H1 (cell line): ENCODE data around the gene RIMBP2. TPM values are rescaled to one million over a fixed set of nuclear protein-coding genes. Genes with fewer than 3 reads are reported as not detected.

ENCODE experiments used
- CTCF ChIA-PET: fragments of 300-600 bp; sonication (Branson Sonifier 250); formaldehyde crosslinking; loops from one replicate; lab custom pipeline; 2021; ENCODE audit not compliant: partially characterized antibody; lab: Charles Lee
- POLR2A ChIA-PET: fragments of 300-600 bp; sonication (Branson Sonifier 250); formaldehyde crosslinking; loops from one replicate; lab custom pipeline; 2021; ENCODE audit warnings: inconsistent platforms; ENCODE audit not compliant: partially characterized antibody; lab: Charles Lee
- DNase-seq, 2 experiments: peaks; one replicate each; pipeline versions ENCODE4 v3.0.0 to v3.0.0-alpha.2; 2010 to 2022; ENCODE audit warnings: low spot score in 2 of 2, low read depth in 1 of 2, mixed read lengths in 1 of 2
- FAIRE-seq: peaks from 2 replicates; lab custom pipeline; 2011; peaks lifted over from hg19 to GRCh38; lab: Jason Lieb, UNC
- H2AFZ ChIP-seq: 2 replicates; pipeline ENCODE4 v1.8.1; 2012; ENCODE audit warnings: low read length, inconsistent platforms
- H2AK5ac ChIP-seq: 2 replicates; pipeline ENCODE4 v1.6.1; 2013; ENCODE audit warnings: low read depth, low read length
- H2BK120ac ChIP-seq: replicated peaks from 2 replicates; pipeline ENCODE3; 2013; ENCODE audit warnings: low read depth, low read length, inconsistent platforms
- H2BK12ac ChIP-seq: 2 replicates; pipeline ENCODE4 v1.6.1; 2013; ENCODE audit warnings: low read depth, low read length
- H2BK15ac ChIP-seq: 2 replicates; pipeline ENCODE4 v1.6.1; 2013; ENCODE audit warnings: low read length
- H2BK20ac ChIP-seq: 2 replicates; pipeline ENCODE4 v1.6.1; 2013; ENCODE audit warnings: low read length
- H2BK5ac ChIP-seq: 2 replicates; pipeline ENCODE4 v1.6.1; 2013; ENCODE audit warnings: low read depth, low read length
- H3K14ac ChIP-seq: 2 replicates; pipeline ENCODE4 v1.6.1; 2013; ENCODE audit warnings: inconsistent platforms; ENCODE audit not compliant: insufficient read length
- H3K18ac ChIP-seq: 2 replicates; pipeline ENCODE4 v1.6.1; 2013; ENCODE audit warnings: low read length; ENCODE audit errors: extremely low read depth
- H3K23ac ChIP-seq: 2 replicates; pipeline ENCODE4 v1.6.1; 2013; ENCODE audit warnings: inconsistent platforms; ENCODE audit not compliant: insufficient read length
- H3K23me2 ChIP-seq: 2 replicates; pipeline ENCODE4 v1.6.1; 2013; ENCODE audit warnings: low read depth, low read length
- H3K27ac ChIP-seq: 2 replicates; pipeline ENCODE4 v1.6.1; 2011; ENCODE audit warnings: low read depth, low read length, inconsistent platforms
- H3K27me3 ChIP-seq, 4 experiments: replicated peaks in 1 of 4; 1 replicate in 1 of 4; 2 replicates in 3 of 4; pipeline versions ENCODE4 v1.6.1 to v1.8.1; 2011 to 2013; ENCODE audit warnings: low read length in 3 of 4, mild to moderate bottlenecking in 3 of 4, inconsistent platforms in 2 of 4, mixed read lengths in 2 of 4, moderate library complexity in 1 of 4; ENCODE audit not compliant: control insufficient read depth in 3 of 4, insufficient read depth in 3 of 4; ENCODE audit errors: extremely low read depth in 1 of 4
- H3K36me3 ChIP-seq, 4 experiments: 2 replicates each; pipeline versions ENCODE4 v1.6.1 to v1.8.1; 2011 to 2013; ENCODE audit warnings: mild to moderate bottlenecking in 4 of 4, low read length in 3 of 4, moderate library complexity in 2 of 4, control low read depth in 1 of 4, inconsistent platforms in 1 of 4; ENCODE audit not compliant: insufficient read depth in 4 of 4, control insufficient read depth in 2 of 4
- H3K4ac ChIP-seq: replicated peaks from 2 replicates; pipeline ENCODE3; 2013; ENCODE audit warnings: low read length, low read depth, mixed read lengths, inconsistent platforms; ENCODE audit not compliant: insufficient read length
- H3K4me1 ChIP-seq, 4 experiments: replicated peaks in 1 of 4; 1 replicate in 1 of 4; 2 replicates in 3 of 4; pipeline versions ENCODE4 v1.6.1 to v1.8.1; 2011 to 2013; ENCODE audit warnings: low read length in 3 of 4, inconsistent platforms in 2 of 4, mixed read lengths in 1 of 4; ENCODE audit not compliant: insufficient read depth in 4 of 4, control insufficient read depth in 3 of 4
- H3K4me2 ChIP-seq, 2 experiments: 2 replicates each; pipeline versions ENCODE4 v1.6.1 to v1.8.1; 2011 to 2013; ENCODE audit warnings: low read depth in 2 of 2, low read length in 2 of 2, control low read depth in 1 of 2, inconsistent platforms in 1 of 2, mild to moderate bottlenecking in 1 of 2; ENCODE audit not compliant: insufficient read depth in 1 of 2
- H3K4me3 ChIP-seq, 4 experiments: fragments of 200-600, 300-600 bp in 1 of 4; sonication (generic), shearing (Covaris generic), sonication (Bioruptor Twin) in 1 of 4; 2 replicates each; pipeline versions ENCODE4 v1.5.1 to v1.8.1; 2011 to 2016; ENCODE audit warnings: low read length in 4 of 4, low read depth in 3 of 4, control low read depth in 2 of 4, inconsistent platforms in 2 of 4, mild to moderate bottlenecking in 2 of 4, mixed read lengths in 1 of 4, moderate library complexity in 1 of 4; ENCODE audit not compliant: insufficient read depth in 2 of 4; ENCODE audit errors: extremely low read depth in 1 of 4
- H3K56ac ChIP-seq: replicated peaks from 2 replicates; pipeline ENCODE3; 2013; ENCODE audit warnings: low read depth, mild to moderate bottlenecking, mixed read lengths, low read length, inconsistent platforms; ENCODE audit not compliant: insufficient read length
- H3K79me1 ChIP-seq: 2 replicates; pipeline ENCODE4 v1.6.1; 2013; ENCODE audit warnings: low read depth, low read length, control low read depth
- H3K79me2 ChIP-seq, 2 experiments: 2 replicates each; pipeline versions ENCODE4 v1.6.1 to v1.8.1; 2012 to 2013; ENCODE audit warnings: low read length in 2 of 2, mild to moderate bottlenecking in 2 of 2, inconsistent platforms in 1 of 2; ENCODE audit not compliant: insufficient read depth in 2 of 2, control insufficient read depth in 1 of 2
- H3K9ac ChIP-seq, 4 experiments: replicated peaks in 1 of 4; 1 replicate in 1 of 4; 2 replicates in 3 of 4; pipeline versions ENCODE4 v1.6.1 to v1.8.1; 2011 to 2013; ENCODE audit warnings: low read depth in 3 of 4, low read length in 3 of 4, control low read depth in 2 of 4, mild to moderate bottlenecking in 2 of 4, moderate library complexity in 2 of 4, inconsistent platforms in 1 of 4; ENCODE audit errors: extremely low read depth in 1 of 4
- H3K9me3 ChIP-seq, 2 experiments: 2 replicates each; pipeline versions ENCODE4 v1.6.1 to v1.8.1; 2012 to 2013; ENCODE audit warnings: mild to moderate bottlenecking in 2 of 2, moderate library complexity in 2 of 2, control low read depth in 1 of 2, inconsistent platforms in 1 of 2, low read depth in 1 of 2, low read length in 1 of 2, mixed read lengths in 1 of 2; ENCODE audit not compliant: insufficient read depth in 2 of 2
- H4K20me1 ChIP-seq, 2 experiments: replicated peaks in 1 of 2; 2 replicates each; pipeline versions ENCODE3 to v1.8.1; 2011 to 2013; ENCODE audit warnings: inconsistent platforms in 2 of 2, low read length in 2 of 2, mild to moderate bottlenecking in 1 of 2; ENCODE audit not compliant: insufficient read depth in 2 of 2, control insufficient read depth in 1 of 2
- H4K5ac ChIP-seq: 2 replicates; pipeline ENCODE4 v1.6.1; 2013; ENCODE audit warnings: low read length, low read depth, mixed read lengths, inconsistent platforms; ENCODE audit not compliant: insufficient read length
- H4K8ac ChIP-seq: 2 replicates; pipeline ENCODE4 v1.8.0; 2013; ENCODE audit warnings: mild to moderate bottlenecking, moderate library complexity, low read length, inconsistent platforms; ENCODE audit not compliant: insufficient read depth; ENCODE audit errors: extremely low read depth
- H4K91ac ChIP-seq: replicated peaks from 2 replicates; pipeline ENCODE3; 2013; ENCODE audit warnings: low read length, mixed read lengths, inconsistent platforms; ENCODE audit not compliant: insufficient read length
- BACH1 ChIP-seq: IDR thresholded peaks from 2 replicates; pipeline ENCODE4 v1.6.1; 2012; ENCODE audit warnings: low read length, improper control_type of control experiment
- CBX5 ChIP-seq: fragments of 300-800, 300-1000 bp; sonication (generic); IDR thresholded peaks from 2 replicates; pipeline ENCODE4 v1.7.1; 2016; ENCODE audit warnings: antibody characterized with exemption, low read length, low read depth
- CBX8 ChIP-seq: fragments of 300-800, 300-1000 bp; sonication (generic); IDR thresholded peaks from 2 replicates; pipeline ENCODE4 v1.7.1; 2016; ENCODE audit warnings: low read depth, low read length, borderline replicate concordance
- CEBPB ChIP-seq: IDR thresholded peaks from 2 replicates; pipeline ENCODE4 v1.6.1; 2012; ENCODE audit warnings: low read depth, low read length
- KDM5A ChIP-seq: fragments of 200-600 bp; IDR thresholded peaks from 2 replicates; pipeline ENCODE4 v1.7.1; 2012; ENCODE audit warnings: mild to moderate bottlenecking, low read length, inconsistent platforms, mixed read lengths
- NRF1 ChIP-seq: IDR thresholded peaks from 2 replicates; pipeline ENCODE4 v1.6.1; 2011; ENCODE audit warnings: mild to moderate bottlenecking, low read depth, low read length, improper control_type of control experiment
- RNF2 ChIP-seq: fragments of 200-900, 300-1000 bp; sonication (generic); IDR thresholded peaks from 2 replicates; pipeline ENCODE4 v1.7.1; 2016; ENCODE audit warnings: borderline replicate concordance, low read depth, mild to moderate bottlenecking, antibody characterized with exemption, low read length; ENCODE audit not compliant: poor library complexity, severe bottlenecking; ENCODE audit errors: missing control alignments
- TCF12 ChIP-seq: IDR thresholded peaks from 2 replicates; pipeline ENCODE4 v1.6.1; 2011; ENCODE audit warnings: low read depth, mild to moderate bottlenecking, low read length
- TEAD4 ChIP-seq: IDR thresholded peaks from 2 replicates; pipeline ENCODE4 v1.6.1; 2012; ENCODE audit warnings: low read depth, low read length, inconsistent platforms, mixed read lengths
- WGBS, 2 experiments: shearing (Covaris generic) in 1 of 2; methylation state at CpG; one replicate each; pipeline versions ENCODE4 v1.1.6 to v1.1.7; 2013 to 2015; ENCODE audit warnings: low lambda C conversion rate in 2 of 2, mixed read lengths in 2 of 2, inconsistent platforms in 1 of 2, low coverage in 1 of 2, missing lambda C conversion rate in 1 of 2; ENCODE audit not compliant: insufficient replicate concordance in 2 of 2, insufficient coverage in 1 of 2, insufficient read length in 1 of 2; ENCODE audit errors: extremely low coverage in 1 of 2, missing lambda C conversion rate in 1 of 2; 5-methylcytosine and 5-hydroxymethylcytosine counted together
- polyA plus RNA-seq, 7 experiments: library from polyadenylated mRNA; depleted of rRNA in 3 of 7; stranded (reverse) in 5 of 7; unstranded in 2 of 7; fragments of >200 nt in 5 of 7; fragments of 200-250 nt in 2 of 7; gene quantifications; 1 replicate in 5 of 7; 2 replicates in 1 of 7; 4 replicates in 1 of 7; pipeline versions ENCODE4 v1.2.1 to v1.2.3, GENCODE V29; 2011 to 2013; ENCODE audit warnings: missing spikeins in 2 of 7, mixed read lengths in 2 of 7
- total RNA-seq: library from RNA; stranded (reverse); fragmentation: NEBNext Ultra II Directional; extraction: Animal tissue kit (Norgen Biotek cat#: 25700); gene quantifications from 2 replicates; pipeline ENCODE4 v1.2.1, GENCODE V29; 2021
- TF ChIP-seq, protein P1 (sequence below): IDR thresholded peaks from 2 replicates; pipeline ENCODE4 v1.6.1; 2012; ENCODE audit warnings: inconsistent platforms
- TF ChIP-seq, protein P2 (sequence below), 3 experiments: IDR thresholded peaks; 1 replicate in 2 of 3; 2 replicates in 1 of 3; pipeline versions ENCODE4 v1.5.1 to v1.6.1; 2011; ENCODE audit warnings: low read length in 3 of 3, mild to moderate bottlenecking in 3 of 3, inconsistent platforms in 2 of 3, low read depth in 1 of 3, moderate library complexity in 1 of 3; ENCODE audit not compliant: insufficient read depth in 1 of 3; ENCODE audit errors: control extremely low read depth in 1 of 3

RIMBP2 gene
- total and polyA plus RNA-seq, 2 of the 8 experiments (the other 6 are each of a cell fraction or from before 2014, with no cell fraction given) = 0.18 to 0.65 TPM

DNA sequence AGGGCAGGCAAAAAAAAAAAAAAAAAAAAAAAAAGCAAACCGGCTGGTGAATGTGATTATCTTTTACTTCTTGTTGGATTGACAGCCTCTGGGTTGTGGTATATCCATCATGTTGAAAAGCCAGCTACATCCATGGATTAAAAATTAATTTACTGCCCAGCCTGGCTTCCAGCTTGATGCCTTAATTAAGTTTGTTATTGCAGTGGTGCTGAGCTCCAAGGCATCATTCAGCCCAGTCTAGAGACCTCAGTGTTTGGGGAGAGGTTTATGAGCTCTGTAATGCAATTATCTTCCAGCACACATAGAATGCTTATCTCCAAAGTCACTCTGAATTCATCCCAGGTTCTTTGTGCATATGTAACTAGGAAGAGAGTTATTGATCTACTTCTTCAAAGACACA is 114.8 kb downstream of the RIMBP2 start:
- TF ChIP-seq TCF12 (no peak), NRF1 (no peak), KDM5A (no peak), RNF2 (no peak), TEAD4 (no peak), CBX5 (no peak), CBX8 (no peak), CEBPB (no peak), BACH1 (no peak)
- TF ChIP-seq, protein P1, sequence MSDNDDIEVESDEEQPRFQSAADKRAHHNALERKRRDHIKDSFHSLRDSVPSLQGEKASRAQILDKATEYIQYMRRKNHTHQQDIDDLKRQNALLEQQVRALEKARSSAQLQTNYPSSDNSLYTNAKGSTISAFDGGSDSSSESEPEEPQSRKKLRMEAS = no peak
- TF ChIP-seq, protein P2, sequence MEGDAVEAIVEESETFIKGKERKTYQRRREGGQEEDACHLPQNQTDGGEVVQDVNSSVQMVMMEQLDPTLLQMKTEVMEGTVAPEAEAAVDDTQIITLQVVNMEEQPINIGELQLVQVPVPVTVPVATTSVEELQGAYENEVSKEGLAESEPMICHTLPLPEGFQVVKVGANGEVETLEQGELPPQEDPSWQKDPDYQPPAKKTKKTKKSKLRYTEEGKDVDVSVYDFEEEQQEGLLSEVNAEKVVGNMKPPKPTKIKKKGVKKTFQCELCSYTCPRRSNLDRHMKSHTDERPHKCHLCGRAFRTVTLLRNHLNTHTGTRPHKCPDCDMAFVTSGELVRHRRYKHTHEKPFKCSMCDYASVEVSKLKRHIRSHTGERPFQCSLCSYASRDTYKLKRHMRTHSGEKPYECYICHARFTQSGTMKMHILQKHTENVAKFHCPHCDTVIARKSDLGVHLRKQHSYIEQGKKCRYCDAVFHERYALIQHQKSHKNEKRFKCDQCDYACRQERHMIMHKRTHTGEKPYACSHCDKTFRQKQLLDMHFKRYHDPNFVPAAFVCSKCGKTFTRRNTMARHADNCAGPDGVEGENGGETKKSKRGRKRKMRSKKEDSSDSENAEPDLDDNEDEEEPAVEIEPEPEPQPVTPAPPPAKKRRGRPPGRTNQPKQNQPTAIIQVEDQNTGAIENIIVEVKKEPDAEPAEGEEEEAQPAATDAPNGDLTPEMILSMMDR (IDR thresholded peaks at IDR 0.05; ENCODE audit: control extremely low read depth in 1 of 3, insufficient read depth in 1 of 3, low read depth in 1 of 3, low read length in 3 of 3) = no peak
- TF ChIP-seq, all 59 proteins: peak for 0
- Histone ChIP-seq H2AFZ (no peak overlapping the region), H3K79me2 (no peaks in the 10 kb centered on the region), H4K91ac (no peak overlapping the region), H2AK5ac (no peak overlapping the region), H3K4me1 (no peaks in the 10 kb centered on the region), H2BK120ac (no peak overlapping the region), H3K23ac (no peak overlapping the region), H4K5ac (no peak overlapping the region), H2BK5ac (no peak overlapping the region), H4K20me1 (no peaks in the 10 kb centered on the region), H3K14ac (no peak overlapping the region), H3K18ac (no peak overlapping the region), H3K27ac (no peak overlapping the region), H3K56ac (no peak overlapping the region), H3K4me2 (no peak overlapping the region), H2BK12ac (no peak overlapping the region), H2BK15ac (no peak overlapping the region), H2BK20ac (no peak overlapping the region), H3K9ac (no peak overlapping the region), H3K4ac (no peak overlapping the region), H4K8ac (no peak overlapping the region), H3K36me3 (no peaks in the 10 kb centered on the region), H3K23me2 (no peaks in the 10 kb centered on the region), H3K79me1 (no peaks in the 10 kb centered on the region), H3K4me3 (no peak overlapping the region), H3K9me3 (peaks cover 0 to 3% of the 10 kb centered on the region in 2 experiments; a peak in 1 of 4 replicates), H3K27me3 (peaks cover 0 to 2% (median 0%) of the 10 kb centered on the region in 4 experiments; a peak in 1 of 7 replicates)
- FAIRE-seq = no peak
- no peak for DNase-seq
- WGBS, 2 experiments = 100% methylated on average over 1 of the region's 1 CpG; no CpG with 5 or more reads in 1 of the 2 experiments
- ChIA-PET CTCF (interaction anchor here (0.6 to 1.9 kb wide), 3 partner anchors 24 to 211 kb away, joined by 3 to 5 read pairs (median 3); no protein-coding TSS in a partner anchor), POLR2A (no interaction called here)
